Lower lobe of right lung (tissue), 2 donors: ENCODE measurements around the gene FAM163A. TPM values are rescaled to one million over a fixed set of nuclear protein-coding genes. Genes with fewer than 3 reads are reported as not detected.

Experiments
- ATAC-seq, 2 donors: fragments of 200-7000 bp; cut with Tn5 transposase; one replicate each; pipeline ENCODE4 v1.9.1; 2020 to 2022; ENCODE audit warnings: mild to moderate bottlenecking in 2 of 2, moderate library complexity in 2 of 2
- DNase-seq: peaks from one replicate; pipeline ENCODE4 v3.0.0-alpha.2; 2020
- H3K27ac ChIP-seq: fragments of 200-600 bp; one replicate; pipeline ENCODE4 v1.8.0; 2022
- H3K27me3 ChIP-seq: fragments of 200-600 bp; one replicate; pipeline ENCODE4 v1.8.0; 2022; ENCODE audit warnings: low read depth
- H3K36me3 ChIP-seq: fragments of 200-600 bp; one replicate; pipeline ENCODE4 v1.8.0; 2022; ENCODE audit warnings: mild to moderate bottlenecking
- H3K4me1 ChIP-seq: fragments of 200-600 bp; one replicate; pipeline ENCODE4 v1.8.0; 2022
- H3K4me3 ChIP-seq: fragments of 200-600 bp; one replicate; pipeline ENCODE4 v1.8.0; 2022; ENCODE audit warnings: mild to moderate bottlenecking
- H3K9me3 ChIP-seq: fragments of 200-600 bp; one replicate; pipeline ENCODE4 v1.8.0; 2022
- CTCF ChIP-seq: fragments of 200-600 bp; IDR thresholded peaks from one replicate; pipeline ENCODE4 v1.8.0; 2022; ENCODE audit warnings: antibody characterized with exemption, mild to moderate bottlenecking
- intact Hi-C: fragments of 100-400 bp; cut with DNase I; formaldehyde crosslinking; loops from one replicate; pipeline ENCODE4 v1.11.0; 2022
- total RNA-seq: library from RNA; stranded (reverse); fragmentation: NEBNext Ultra II Directional; extraction: Animal tissue kit (Norgen Biotek cat#: 25700); gene quantifications from one replicate; pipeline ENCODE4 v1.2.1, GENCODE V29; 2021
- donor health status: DM: no; HTN: yes; CAD: no; lungs with severe emphysema.

Gene FAM163A
- total RNA-seq, 1 donor from 2014 or later: not detected

GRCh38 chr1:179708434-179709195 is 34.5 kb upstream of the FAM163A start:
- DNase-seq (no peak), ATAC-seq (no peak)
- Histone ChIP-seq H3K27ac (no peak overlapping the region), H3K27me3 (no peaks in the 10 kb centered on the region), H3K4me1 (peaks cover 26% of the 10 kb centered on the region), H3K4me3 (no peak overlapping the region), H3K9me3 (peaks cover 5% of the 10 kb centered on the region), H3K36me3 (no peaks in the 10 kb centered on the region)
- TF ChIP-seq CTCF: no peak
- intact Hi-C loops: no loop called here

DNA sequence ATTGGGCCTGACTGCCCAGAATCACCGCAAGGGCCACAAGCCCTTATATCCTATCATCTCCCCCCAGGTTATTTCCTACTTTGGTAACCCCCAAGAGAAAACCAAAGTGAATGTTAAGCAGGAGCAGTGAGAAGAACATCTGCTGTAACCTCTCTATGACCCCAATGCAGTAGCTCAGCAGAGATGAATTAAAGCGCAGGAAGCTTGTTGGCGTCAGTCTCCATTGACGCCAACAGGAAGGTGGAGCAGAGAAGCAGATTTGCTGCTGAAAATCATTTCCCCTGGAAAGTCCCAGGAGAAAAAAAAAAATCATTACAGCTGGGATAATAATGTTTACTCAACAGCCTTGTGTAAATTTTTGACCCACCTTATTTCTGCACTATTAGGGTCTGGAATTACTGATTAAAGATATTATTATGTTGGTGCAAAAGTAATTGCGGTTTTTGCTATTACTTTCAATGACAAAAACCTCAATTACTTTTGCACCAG is 33.2 kb upstream of the FAM163A start:
- ATAC-seq: peak in 1 of 2 donors; percentile 72
- peaks cover 18% of the 10 kb centered on the region for H3K9me3 ChIP-seq
- no peaks in the 10 kb centered on the region for H3K27me3 ChIP-seq
- no peak for TF ChIP-seq CTCF
- intact Hi-C loops: loop anchor here (10.0 kb wide), 1 partner anchor 95 kb away; no protein-coding TSS in a partner anchor
- DNase-seq: no peak
- no peaks in the 10 kb centered on the region for H3K36me3 ChIP-seq
- no peak overlapping the region for H3K27ac ChIP-seq
- H3K4me3 ChIP-seq: no peak overlapping the region
- peaks cover 26% of the 10 kb centered on the region for H3K4me1 ChIP-seq

DNA sequence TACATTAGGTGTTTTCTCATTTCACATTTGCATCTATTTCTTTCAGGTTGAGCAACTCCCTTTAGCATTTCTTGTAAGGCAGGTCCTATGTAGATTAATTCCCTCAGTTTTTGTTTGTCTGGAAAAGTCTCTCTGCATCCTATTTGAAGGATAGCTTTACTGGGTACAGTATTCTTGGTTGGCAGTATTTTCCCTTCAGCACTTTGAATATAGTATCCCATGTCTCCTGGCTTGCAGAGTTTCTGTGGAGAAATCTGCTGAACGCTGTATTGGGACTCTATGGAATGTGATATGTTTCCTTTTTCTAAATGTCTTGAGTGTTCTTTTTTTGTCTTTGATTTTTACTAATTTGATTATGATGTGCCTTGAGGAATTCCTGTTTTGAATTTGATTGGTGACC is 28.9 kb upstream of the FAM163A start:
- Histone ChIP-seq H3K27ac (no peak overlapping the region), H3K36me3 (no peaks in the 10 kb centered on the region), H3K27me3 (no peaks in the 10 kb centered on the region), H3K9me3 (peaks cover 42% of the 10 kb centered on the region), H3K4me1 (peaks cover 14% of the 10 kb centered on the region), H3K4me3 (no peak overlapping the region)
- TF ChIP-seq CTCF: no peak
- DNase-seq (no peak), ATAC-seq (no peak)
- intact Hi-C loops: loop anchor here (10.0 kb wide), 1 partner anchor 91 kb away; no protein-coding TSS in a partner anchor

DNA sequence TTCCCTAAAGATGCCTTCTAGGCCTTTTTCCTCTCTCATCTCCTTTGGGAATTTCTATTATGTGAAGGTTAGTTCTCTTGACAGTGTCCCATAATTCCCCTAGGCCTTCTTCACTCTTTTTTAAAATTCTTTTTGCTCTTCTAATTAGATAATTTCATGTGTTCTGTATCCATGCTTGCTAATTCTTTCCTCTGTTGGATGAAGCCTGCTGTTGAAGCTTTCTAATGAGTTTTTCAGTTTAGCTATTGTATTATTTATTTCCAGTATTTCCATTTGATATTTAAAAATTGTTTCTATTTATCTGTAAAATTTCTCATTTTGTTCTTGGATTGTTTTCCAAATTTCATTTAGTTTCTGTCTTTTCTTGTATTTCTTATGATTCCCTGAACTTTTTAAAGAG is 28.5 kb upstream of the FAM163A start:
- DNase-seq (no peak), ATAC-seq (no peak)
- no peak overlapping the region for H3K4me3 ChIP-seq
- peaks cover 42% of the 10 kb centered on the region for H3K9me3 ChIP-seq
- H3K36me3 ChIP-seq: no peaks in the 10 kb centered on the region
- no peak overlapping the region for H3K27ac ChIP-seq
- intact Hi-C loops: loop anchor here (10.0 kb wide), 1 partner anchor 90 kb away; no protein-coding TSS in a partner anchor
- no peaks in the 10 kb centered on the region for H3K27me3 ChIP-seq
- TF ChIP-seq CTCF: no peak
- H3K4me1 ChIP-seq: peaks cover 9% of the 10 kb centered on the region

GRCh38 chr1:179719272-179719671 is 23.8 kb upstream of the FAM163A start:
- Histone ChIP-seq H3K9me3 (peaks cover 31% of the 10 kb centered on the region), H3K27me3 (no peaks in the 10 kb centered on the region), H3K27ac (no peak overlapping the region), H3K4me1 (no peaks in the 10 kb centered on the region), H3K36me3 (no peaks in the 10 kb centered on the region), H3K4me3 (no peak overlapping the region)
- no peak for ATAC-seq
- TF ChIP-seq CTCF: no peak
- no peak for DNase-seq
- intact Hi-C loops: loop anchor here (10.0 kb wide), 1 partner anchor 86 kb away; no protein-coding TSS in a partner anchor
